Peyer's patch (tissue), 4 donors: ENCODE data around the gene XRCC1. TPM values are rescaled to one million over a fixed set of nuclear protein-coding genes. Genes with fewer than 3 reads are reported as not detected.

ENCODE experiments used
- DNase-seq, 3 donors: peaks; one replicate each; pipeline ENCODE4 v3.0.0-alpha.2; 2017 to 2019
- H3K27ac ChIP-seq, 4 donors: fragments of 200-600 bp; sonication (generic); one replicate each; pipeline ENCODE4 v1.5.1; 2016 to 2019
- H3K27me3 ChIP-seq, 2 donors: fragments of 200-600 bp; sonication (generic); one replicate each; pipeline ENCODE4 v1.5.1; 2019
- H3K36me3 ChIP-seq, 3 donors: fragments of 200-600 bp; sonication (generic); one replicate each; pipeline ENCODE4 v1.5.1; 2016 to 2019
- H3K4me1 ChIP-seq, 4 donors: fragments of 200-600 bp; sonication (generic); one replicate each; pipeline ENCODE4 v1.5.1; 2016 to 2019
- H3K4me3 ChIP-seq, 4 donors: fragments of 200-600 bp; sonication (generic); 1 replicate in 3 of 4; 2 replicates in 1 of 4; pipeline ENCODE4 v1.5.1; 2016 to 2019; ENCODE audit warnings: mild to moderate bottlenecking in 1 of 4
- H3K9me3 ChIP-seq, 4 donors: fragments of 200-600 bp; sonication (generic); one replicate each; pipeline ENCODE4 v1.5.1; 2016 to 2019; ENCODE audit warnings: mild to moderate bottlenecking in 1 of 4
- POLR2A ChIP-seq, 2 donors: fragments of 450-650 bp; IDR thresholded peaks; one replicate each; pipeline ENCODE4 v1.5.1; 2017; ENCODE audit warnings: antibody characterized with exemption in 2 of 2, mild to moderate bottlenecking in 2 of 2, moderate library complexity in 2 of 2
- total RNA-seq, 4 donors: library from RNA; depleted of rRNA; stranded (reverse); fragments of >200 nt; gene quantifications; one replicate each; pipeline ENCODE4 v1.1.0, GENCODE V29; 2016
- TF ChIP-seq, protein P1 (sequence below), 6 experiments: fragments of 450-650 bp in 4 of 6; fragments of 200-600 bp in 2 of 6; sonication (generic) in 1 of 6; IDR thresholded peaks; one replicate each; pipeline ENCODE4 v1.5.1; 2017 to 2019; ENCODE audit warnings: antibody characterized with exemption in 6 of 6, mild to moderate bottlenecking in 3 of 6, moderate library complexity in 1 of 6

XRCC1 gene
- total RNA-seq, 4 donors from 2014 or later = 18.4 to 49.5 (median 22.2) TPM

DNA sequence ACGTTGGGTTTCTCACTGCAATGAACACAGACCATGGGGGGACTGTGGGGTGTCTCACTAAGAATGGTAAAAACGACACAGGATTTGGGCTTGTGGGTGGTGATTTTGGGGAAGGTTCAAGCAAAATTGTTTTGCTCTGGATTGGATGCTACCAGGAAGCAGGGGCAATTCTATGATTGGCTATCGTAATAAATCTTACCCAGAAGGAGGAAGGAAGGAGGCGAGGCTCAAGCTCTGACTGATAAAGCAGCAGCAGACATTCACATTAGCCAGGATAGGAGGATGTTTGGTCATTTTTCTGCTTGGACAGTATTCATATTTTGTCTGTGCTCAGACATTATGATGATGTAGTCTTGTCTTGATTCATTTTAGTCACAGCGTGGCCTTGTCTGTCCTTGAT lies 22.5 kb upstream of the XRCC1 start:
- TF ChIP-seq, protein P1, sequence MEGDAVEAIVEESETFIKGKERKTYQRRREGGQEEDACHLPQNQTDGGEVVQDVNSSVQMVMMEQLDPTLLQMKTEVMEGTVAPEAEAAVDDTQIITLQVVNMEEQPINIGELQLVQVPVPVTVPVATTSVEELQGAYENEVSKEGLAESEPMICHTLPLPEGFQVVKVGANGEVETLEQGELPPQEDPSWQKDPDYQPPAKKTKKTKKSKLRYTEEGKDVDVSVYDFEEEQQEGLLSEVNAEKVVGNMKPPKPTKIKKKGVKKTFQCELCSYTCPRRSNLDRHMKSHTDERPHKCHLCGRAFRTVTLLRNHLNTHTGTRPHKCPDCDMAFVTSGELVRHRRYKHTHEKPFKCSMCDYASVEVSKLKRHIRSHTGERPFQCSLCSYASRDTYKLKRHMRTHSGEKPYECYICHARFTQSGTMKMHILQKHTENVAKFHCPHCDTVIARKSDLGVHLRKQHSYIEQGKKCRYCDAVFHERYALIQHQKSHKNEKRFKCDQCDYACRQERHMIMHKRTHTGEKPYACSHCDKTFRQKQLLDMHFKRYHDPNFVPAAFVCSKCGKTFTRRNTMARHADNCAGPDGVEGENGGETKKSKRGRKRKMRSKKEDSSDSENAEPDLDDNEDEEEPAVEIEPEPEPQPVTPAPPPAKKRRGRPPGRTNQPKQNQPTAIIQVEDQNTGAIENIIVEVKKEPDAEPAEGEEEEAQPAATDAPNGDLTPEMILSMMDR (IDR thresholded peaks at IDR 0.05) = no peak
- Histone ChIP-seq H3K9me3 (no peaks in the 10 kb centered on the region), H3K27ac (peak overlapping the region in 1 of 4 donors; percentile 84), H3K36me3 (peaks cover 0 to 35% (median 0%) of the 10 kb centered on the region in 3 donors), H3K4me3 (peak overlapping the region in 1 of 4 donors; percentile 64), H3K27me3 (no peaks in the 10 kb centered on the region), H3K4me1 (peaks cover 0 to 38% (median 21%) of the 10 kb centered on the region in 4 donors)
- no peak for DNase-seq

DNA sequence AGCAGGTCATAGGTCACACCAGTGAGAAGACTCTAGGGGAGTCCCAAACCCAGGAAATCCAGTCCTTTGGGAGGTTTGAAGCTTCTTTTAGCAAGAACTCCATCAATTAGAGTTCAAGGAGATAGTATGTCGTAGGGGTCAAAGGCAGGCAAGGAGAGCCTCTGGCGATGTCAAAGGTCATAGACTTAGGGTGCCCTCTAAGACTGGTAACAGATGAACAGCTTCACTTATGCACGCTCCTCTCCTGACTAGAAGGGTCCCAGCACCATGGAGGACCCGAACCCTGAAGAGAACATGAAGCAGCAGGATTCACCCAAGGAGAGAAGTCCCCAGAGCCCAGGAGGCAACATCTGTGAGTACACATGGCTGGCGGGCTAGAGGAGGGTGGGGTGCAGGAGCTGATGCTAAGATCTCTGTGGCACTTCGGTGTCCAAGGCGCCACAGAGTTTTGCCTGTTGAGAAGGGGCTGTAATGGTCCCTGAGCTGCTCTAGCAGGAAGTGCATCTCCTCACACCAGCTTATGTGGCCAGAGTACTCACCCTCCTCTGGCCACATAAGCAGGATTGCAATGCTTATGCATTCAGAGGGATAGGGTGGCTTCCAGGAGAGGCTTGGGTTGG lies 21.6 kb upstream of the XRCC1 start:
- Histone ChIP-seq H3K27me3 (no peaks in the 10 kb centered on the region), H3K27ac (peak overlapping the region; percentile 79 to 97 (median 90)), H3K4me3 (peak overlapping the region; percentile 51 to 64 (median 56)), H3K36me3 (peaks cover 0 to 44% (median 0%) of the 10 kb centered on the region in 3 donors), H3K4me1 (peaks cover 0 to 39% (median 21%) of the 10 kb centered on the region in 4 donors), H3K9me3 (no peaks in the 10 kb centered on the region)
- no peak for DNase-seq
- no peak for TF ChIP-seq POLR2A (IDR thresholded peaks at IDR 0.05)
- TF ChIP-seq, protein P1 (IDR thresholded peaks at IDR 0.05) = no peak

DNA sequence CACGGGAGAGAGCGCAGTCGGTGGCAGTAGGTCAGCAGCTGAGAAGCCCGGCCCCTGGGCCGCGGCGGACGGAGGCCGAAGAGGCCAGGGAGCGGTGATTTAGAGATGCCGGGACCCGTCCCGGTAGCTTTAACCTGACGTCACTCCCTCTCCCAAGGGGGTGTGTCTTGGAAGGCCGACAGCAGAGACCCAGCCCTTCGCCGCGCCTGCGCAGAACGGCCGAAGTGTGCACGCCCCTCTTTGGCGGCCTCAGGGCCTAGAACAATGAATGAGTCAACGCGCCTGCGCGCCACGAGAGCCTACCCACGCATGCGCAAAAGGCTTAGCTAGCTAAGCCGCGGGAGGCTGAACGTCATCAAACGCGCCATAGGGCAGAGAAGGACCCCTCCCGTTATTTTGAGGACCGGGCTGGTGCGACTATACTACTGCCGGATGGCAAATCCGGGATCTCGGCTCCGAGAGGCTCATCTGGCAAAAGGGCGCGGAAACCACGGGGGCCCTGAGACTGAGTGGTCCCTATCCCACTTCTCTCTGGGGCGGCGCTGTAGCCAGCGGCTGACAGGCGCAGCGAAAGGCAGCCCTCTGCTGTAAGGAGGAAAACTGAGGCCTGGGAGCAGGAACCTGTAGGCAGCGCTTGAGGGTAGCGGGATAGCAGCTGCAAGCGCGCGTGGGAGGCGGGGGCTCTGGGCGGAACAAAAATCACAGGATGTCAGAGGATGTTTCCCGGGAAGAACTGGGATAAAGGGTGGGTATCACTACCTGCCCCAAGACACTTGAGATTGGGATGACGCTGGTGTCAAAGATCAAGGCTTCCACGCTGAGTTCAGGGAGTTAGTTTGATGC lies 20.9 kb upstream of the XRCC1 start, which contains the start of the genes IRGQ and ZNF576:
Gene IRGQ (minus strand): TSS at position 136 of the 843 bp plus-strand sequence. CDS start 796 bp downstream, outside the sequence.
Gene ZNF576 (plus strand): TSS at position 597 of the 843 bp plus-strand sequence. CDS start 514 bp downstream, outside the sequence.
- no peaks in the 10 kb centered on the region for H3K9me3 ChIP-seq
- peak; percentile 99 to 100 (median 100) for DNase-seq
- no peaks in the 10 kb centered on the region for H3K27me3 ChIP-seq
- TF ChIP-seq, protein P1 (IDR thresholded peaks at IDR 0.05) = peak in 4 of 6 experiments; percentile 2 to 27 (median 20)
- TF ChIP-seq POLR2A (IDR thresholded peaks at IDR 0.05) = peak; percentile 80 to 84
- peak within 1 kb of the TSS; percentile 51 to 64 (median 56) for H3K4me3 ChIP-seq
- peak within 1 kb of the TSS; percentile 79 to 97 (median 90) for H3K27ac ChIP-seq
- peaks cover 0 to 39% (median 21%) of the 10 kb centered on the region in 4 donors for H3K4me1 ChIP-seq
- peaks cover 0 to 51% (median 0%) of the 10 kb centered on the region in 3 donors for H3K36me3 ChIP-seq

DNA sequence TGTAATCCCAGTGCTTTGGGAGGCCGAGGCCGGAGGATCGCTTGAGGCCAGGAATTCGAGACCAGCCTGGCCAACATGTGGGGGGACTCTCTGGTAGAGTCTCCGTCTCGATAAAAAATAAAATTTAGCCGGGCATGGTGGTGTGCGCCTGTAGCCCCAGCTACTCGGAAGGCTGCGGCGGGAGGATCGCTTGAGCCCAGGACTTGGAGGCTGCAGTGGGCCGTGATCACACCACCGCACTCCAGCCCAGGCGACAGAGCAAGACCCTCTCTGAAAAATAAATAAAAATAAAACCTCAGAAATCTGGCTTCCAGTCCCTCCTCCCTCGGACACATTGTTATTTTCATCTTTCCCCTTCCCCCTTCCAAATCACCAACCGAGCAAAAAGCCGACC lies 20.3 kb upstream of the XRCC1 start:
- Histone ChIP-seq H3K27ac (peak overlapping the region; percentile 79 to 97 (median 90)), H3K9me3 (no peaks in the 10 kb centered on the region), H3K4me1 (peaks cover 0 to 39% (median 21%) of the 10 kb centered on the region in 4 donors), H3K4me3 (peak overlapping the region; percentile 51 to 64 (median 56)), H3K36me3 (peaks cover 0 to 47% (median 0%) of the 10 kb centered on the region in 3 donors), H3K27me3 (no peaks in the 10 kb centered on the region)
- DNase-seq = peak in 1 of 3 donors; percentile 33
- TF ChIP-seq, protein P1 (IDR thresholded peaks at IDR 0.05) = no peak
- TF ChIP-seq POLR2A (IDR thresholded peaks at IDR 0.05) = no peak
